Measurements from ENCODE around the gene SOCS1.
"Not testable (repeated sequence)": the region's sequence is repeated elsewhere in the genome, so short reads cannot be mapped to it uniquely, and the experiment has no call there.

Gene SOCS1

GRCh38 chr16:11255737-11256660, at the start of gene SOCS1:
TSS of gene SOCS1 (minus strand) at chr16:11256204. CDS start at chr16:11255478, 726 bp downstream.
- DNase-seq, result peak; percentile 97

- DNase-seq, result no peak
These were observed 47.6 kb upstream of the SOCS1 start for GRCh38 chr16:11303405-11304138.

GRCh38 chr16:11302977-11303376, 47.0 kb upstream of the SOCS1 start:
- no peak for DNase-seq

- DNase-seq, result no peak
These were observed 45.9 kb upstream of the SOCS1 start for GRCh38 chr16:11301645-11302501.

GRCh38 chr16:11300560-11300892, 44.5 kb upstream of the SOCS1 start:
- no peak for DNase-seq

- DNase-seq, result no peak
These were observed 44.0 kb upstream of the SOCS1 start for GRCh38 chr16:11299865-11300559.

GRCh38 chr16:11298950-11299547, 43.0 kb upstream of the SOCS1 start:
- DNase-seq, result not testable (repeated sequence)

- DNase-seq, result no peak
These were observed 42.3 kb upstream of the SOCS1 start for GRCh38 chr16:11298143-11298900.

- peak; percentile 87 for DNase-seq
These were observed 41.6 kb upstream of the SOCS1 start for GRCh38 chr16:11297492-11298142.

GRCh38 chr16:11296706-11297491, 40.9 kb upstream of the SOCS1 start:
- no peak for DNase-seq

GRCh38 chr16:11296351-11296705, 40.3 kb upstream of the SOCS1 start:
- DNase-seq, result no peak

- DNase-seq, result no peak
These were observed 39.7 kb upstream of the SOCS1 start for GRCh38 chr16:11295672-11296071.

GRCh38 chr16:11292076-11292748, 36.2 kb upstream of the SOCS1 start:
- no peak for DNase-seq

GRCh38 chr16:11291091-11291703, 35.2 kb upstream of the SOCS1 start:
- no peak for DNase-seq

- DNase-seq, result no peak
These were observed 34.3 kb upstream of the SOCS1 start for GRCh38 chr16:11290102-11290893.

GRCh38 chr16:11289696-11290095, 33.7 kb upstream of the SOCS1 start:
- DNase-seq, result not testable (repeated sequence)

- no peak for DNase-seq
These were observed 33.2 kb upstream of the SOCS1 start for GRCh38 chr16:11289202-11289601.

- no peak for DNase-seq
These were observed 29.8 kb upstream of the SOCS1 start for GRCh38 chr16:11285842-11286241.
